ENCODE measurements around the gene ECE2. TPM values are rescaled to one million over a fixed set of nuclear protein-coding genes. Genes with fewer than 3 reads are reported as not detected.
A peak's percentile ranks its signal among the peaks of the same experiment; 100 is the strongest.

ECE2 gene
- total RNA-seq, 1 donor: not detected

DNA sequence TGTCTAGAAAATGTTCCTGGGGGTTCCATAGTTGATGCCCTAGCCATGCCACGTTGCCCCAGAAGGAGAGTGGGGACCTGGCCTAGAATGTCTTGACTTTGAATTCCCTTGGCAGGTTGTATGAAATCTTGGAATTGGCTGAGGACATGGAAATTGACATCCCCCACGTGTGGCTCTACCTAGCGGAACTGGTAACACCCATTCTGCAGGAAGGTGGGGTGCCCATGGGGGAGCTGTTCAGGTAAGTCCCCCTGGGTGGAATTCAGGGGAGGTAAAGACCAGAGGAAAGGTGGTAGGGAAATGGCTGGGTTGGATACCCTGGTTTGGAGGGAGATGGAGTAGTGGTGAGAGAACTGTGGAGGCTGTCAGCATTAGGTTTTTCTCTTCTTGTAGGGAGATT is 52.7 kb downstream of the ECE2 start:
- no peak for DNase-seq (ENCODE audit: low read depth)
- no peak overlapping the region for H3K4me3 ChIP-seq (ENCODE audit: low read depth, low read length)
- TF ChIP-seq, protein P1, sequence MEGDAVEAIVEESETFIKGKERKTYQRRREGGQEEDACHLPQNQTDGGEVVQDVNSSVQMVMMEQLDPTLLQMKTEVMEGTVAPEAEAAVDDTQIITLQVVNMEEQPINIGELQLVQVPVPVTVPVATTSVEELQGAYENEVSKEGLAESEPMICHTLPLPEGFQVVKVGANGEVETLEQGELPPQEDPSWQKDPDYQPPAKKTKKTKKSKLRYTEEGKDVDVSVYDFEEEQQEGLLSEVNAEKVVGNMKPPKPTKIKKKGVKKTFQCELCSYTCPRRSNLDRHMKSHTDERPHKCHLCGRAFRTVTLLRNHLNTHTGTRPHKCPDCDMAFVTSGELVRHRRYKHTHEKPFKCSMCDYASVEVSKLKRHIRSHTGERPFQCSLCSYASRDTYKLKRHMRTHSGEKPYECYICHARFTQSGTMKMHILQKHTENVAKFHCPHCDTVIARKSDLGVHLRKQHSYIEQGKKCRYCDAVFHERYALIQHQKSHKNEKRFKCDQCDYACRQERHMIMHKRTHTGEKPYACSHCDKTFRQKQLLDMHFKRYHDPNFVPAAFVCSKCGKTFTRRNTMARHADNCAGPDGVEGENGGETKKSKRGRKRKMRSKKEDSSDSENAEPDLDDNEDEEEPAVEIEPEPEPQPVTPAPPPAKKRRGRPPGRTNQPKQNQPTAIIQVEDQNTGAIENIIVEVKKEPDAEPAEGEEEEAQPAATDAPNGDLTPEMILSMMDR (IDR thresholded peaks at IDR 0.05; ENCODE audit: insufficient read depth, low read depth, low read length): no peak

DNA sequence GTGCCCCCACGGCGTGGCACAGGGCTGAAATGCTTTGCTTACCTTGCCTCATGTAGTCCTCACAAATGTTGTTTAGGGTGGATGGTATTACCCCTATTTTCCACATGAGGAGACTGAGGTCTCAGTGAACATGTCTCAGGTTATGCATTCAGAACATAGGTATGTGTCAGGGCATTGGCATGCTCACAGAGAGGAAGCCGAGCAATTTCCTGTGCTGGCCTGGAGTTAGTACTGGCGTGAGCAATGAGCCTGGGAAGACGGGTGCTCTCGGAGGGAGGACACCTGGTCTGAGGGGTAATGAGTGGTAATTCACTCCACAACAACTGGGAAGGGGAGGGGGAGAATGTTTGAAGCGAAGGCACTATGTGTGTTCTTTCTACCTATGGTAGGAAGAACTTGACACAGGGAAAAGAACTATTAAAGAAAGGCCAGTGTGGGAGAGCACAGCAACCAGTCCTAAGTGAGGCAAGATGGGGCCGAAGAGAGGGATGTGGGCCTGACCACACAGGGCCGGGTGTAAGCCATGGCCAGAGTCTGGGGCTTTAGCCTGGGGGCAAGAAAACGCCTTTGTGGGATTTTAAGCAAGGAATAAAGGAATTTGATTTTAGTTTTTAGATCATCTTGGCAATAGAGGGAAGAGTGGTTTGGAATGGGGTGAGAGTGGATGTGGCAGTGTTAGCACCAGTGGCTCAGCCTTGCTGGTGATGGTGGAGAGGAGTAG is 56.7 kb downstream of the ECE2 start:
- TF ChIP-seq, protein P1 (IDR thresholded peaks at IDR 0.05; ENCODE audit: insufficient read depth, low read depth, low read length): no peak
- peak; percentile 79 for DNase-seq (ENCODE audit: low read depth)
- no peak overlapping the region for H3K4me3 ChIP-seq (ENCODE audit: low read depth, low read length)

DNA sequence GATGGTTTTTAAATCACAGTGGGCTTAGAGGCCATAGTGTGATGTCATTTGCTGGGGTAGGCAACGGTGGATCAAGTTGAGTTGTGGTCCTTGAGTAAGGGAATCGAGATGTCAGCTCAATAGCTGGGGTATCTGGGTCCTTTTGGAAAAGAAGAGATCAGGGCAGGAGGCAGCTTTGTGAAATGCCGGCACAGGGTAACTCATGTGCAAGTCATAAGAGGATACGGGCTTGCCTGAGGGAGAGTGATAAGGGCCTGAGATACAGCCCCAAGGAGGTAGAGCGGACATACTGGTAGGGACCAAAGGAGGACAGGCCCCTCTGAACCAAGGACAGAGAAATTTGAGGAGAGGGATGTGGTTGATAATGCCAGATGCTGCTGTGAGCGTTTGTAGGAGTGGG is 57.4 kb downstream of the ECE2 start:
- TF ChIP-seq, protein P1 (IDR thresholded peaks at IDR 0.05; ENCODE audit: insufficient read depth, low read depth, low read length): no peak
- DNase-seq (ENCODE audit: low read depth): no peak
- no peak overlapping the region for H3K4me3 ChIP-seq (ENCODE audit: low read depth, low read length)

DNA sequence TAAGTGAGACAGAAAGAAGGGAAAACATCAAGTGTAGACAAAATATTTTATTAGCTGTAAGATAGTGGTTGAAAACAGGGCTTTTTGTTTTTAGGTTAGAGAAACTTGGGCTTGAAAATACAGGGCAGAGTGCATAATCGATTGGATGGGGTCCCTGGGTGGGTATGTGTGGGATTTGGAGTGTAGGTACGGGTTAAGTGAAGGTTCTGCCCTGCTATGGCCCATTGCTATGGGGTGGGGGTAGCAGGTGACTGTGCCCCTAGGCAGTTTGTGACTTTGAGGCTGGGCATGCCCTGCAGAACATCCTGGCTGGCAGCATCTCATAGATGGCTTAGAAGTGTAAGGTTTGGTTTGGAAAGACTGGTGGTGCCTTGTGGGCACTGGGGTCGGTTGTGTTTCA is 57.9 kb downstream of the ECE2 start:
- TF ChIP-seq, protein P1 (IDR thresholded peaks at IDR 0.05; ENCODE audit: insufficient read depth, low read depth, low read length): no peak
- no peak overlapping the region for H3K4me3 ChIP-seq (ENCODE audit: low read depth, low read length)
- DNase-seq (ENCODE audit: low read depth): no peak

DNA sequence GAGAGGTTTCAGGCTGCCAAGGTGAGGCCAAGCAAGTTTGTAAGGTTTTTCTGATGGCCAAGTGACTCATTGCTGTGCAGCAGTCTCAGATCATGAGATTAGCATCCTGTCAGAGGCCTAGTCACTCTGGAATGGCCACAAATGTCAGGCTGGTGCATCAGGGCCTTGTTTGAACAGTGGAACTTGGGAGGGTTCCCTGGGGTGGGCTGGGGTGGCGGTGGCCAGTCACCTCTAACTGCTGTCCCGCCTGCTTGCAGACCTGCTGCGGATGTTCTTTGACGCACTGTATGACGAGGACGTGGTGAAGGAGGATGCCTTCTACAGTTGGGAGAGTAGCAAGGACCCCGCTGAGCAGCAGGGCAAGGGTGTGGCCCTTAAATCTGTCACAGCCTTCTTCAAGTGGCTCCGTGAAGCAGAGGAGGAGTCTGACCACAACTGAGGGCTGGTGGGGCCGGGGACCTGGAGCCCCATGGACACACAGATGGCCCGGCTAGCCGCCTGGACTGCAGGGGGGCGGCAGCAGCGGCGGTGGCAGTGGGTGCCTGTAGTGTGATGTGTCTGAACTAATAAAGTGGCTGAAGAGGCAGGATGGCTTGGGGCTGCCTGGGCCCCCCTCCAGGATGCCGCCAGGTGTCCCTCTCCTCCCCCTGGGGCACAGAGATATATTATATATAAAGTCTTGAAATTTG is 58.8 kb downstream of the ECE2 start:
- TF ChIP-seq, protein P1 (IDR thresholded peaks at IDR 0.05; ENCODE audit: insufficient read depth, low read depth, low read length): no peak
- no peak overlapping the region for H3K4me3 ChIP-seq (ENCODE audit: low read depth, low read length)
- DNase-seq (ENCODE audit: low read depth): peak; percentile 55

DNA sequence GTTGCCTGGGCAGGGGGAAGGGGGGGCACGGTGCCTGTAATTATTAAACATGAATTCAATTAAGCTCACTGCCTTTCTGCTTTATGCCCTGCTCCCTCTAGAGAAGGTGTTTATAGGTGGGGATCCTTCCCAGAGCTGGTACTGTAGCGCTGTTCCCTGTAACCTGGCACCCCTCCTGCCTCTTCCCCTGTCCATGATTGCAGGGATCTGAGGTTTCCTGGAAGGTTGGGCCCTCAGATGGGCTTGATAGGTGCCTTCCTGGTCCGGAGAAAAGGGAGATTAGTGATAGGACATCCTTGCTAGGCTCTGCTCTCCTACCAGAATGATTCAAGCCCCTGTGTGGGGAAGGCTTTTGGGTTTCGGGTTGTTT is 59.5 kb downstream of the ECE2 start:
- no peak for DNase-seq (ENCODE audit: low read depth)
- H3K4me3 ChIP-seq (ENCODE audit: low read depth, low read length): peak overlapping the region; percentile 75
- TF ChIP-seq, protein P1 (IDR thresholded peaks at IDR 0.05; ENCODE audit: insufficient read depth, low read depth, low read length): no peak

All from fibroblast of villous mesenchyme (primary cell).